ENCODE measurements around the gene MYL6.

- TF ChIP-seq POLR2AphosphoS5 (IDR thresholded peaks at IDR 0.05): no peak
- TF ChIP-seq CTCF (IDR thresholded peaks at IDR 0.05): no peak
- no peak for TF ChIP-seq POLR2A (IDR thresholded peaks at IDR 0.05)
These were observed 28.1 kb upstream of the MYL6 start for GRCh38 chr12:56129942-56130495.
